ENCODE data around the gene DPP7.

- TF ChIP-seq POLR2A (IDR thresholded peaks at IDR 0.05; ENCODE audit: low read depth, low read length) (no peak), POLR2AphosphoS5 (IDR thresholded peaks at IDR 0.05; ENCODE audit: low read depth, low read length) (no peak)
These were observed 26.7 kb upstream of the DPP7 start for GRCh38 chr9:137141050-137141810.

Data from GM12892 (cell line).